ENCODE data around the gene ATAD3B.
"Not testable (repeated sequence)": the region's sequence is repeated elsewhere in the genome, so short reads cannot be mapped to it uniquely, and the experiment has no call there.

Gene ATAD3B

DNA sequence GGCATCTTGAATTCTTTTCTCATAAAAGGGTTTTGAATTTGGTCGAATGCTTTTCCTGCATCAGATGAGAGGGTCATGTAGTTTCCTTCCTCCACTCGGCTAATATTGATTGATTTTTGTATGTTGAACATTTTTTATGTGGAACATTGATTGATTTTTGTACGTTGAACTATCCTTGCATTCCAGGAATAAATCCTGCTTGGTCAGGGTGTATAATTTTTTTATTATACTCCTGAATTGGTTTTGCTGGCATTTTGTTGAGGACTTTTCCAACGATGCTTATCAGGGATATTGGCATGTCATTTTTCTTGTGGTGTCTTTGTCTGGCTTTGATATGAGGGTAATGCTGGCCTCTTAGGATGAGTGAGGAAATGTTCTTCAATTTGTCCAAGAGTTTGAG is 60.4 kb downstream of the ATAD3B start:
- ATAC-seq = no peak
- DNase-seq = no peak

DNA sequence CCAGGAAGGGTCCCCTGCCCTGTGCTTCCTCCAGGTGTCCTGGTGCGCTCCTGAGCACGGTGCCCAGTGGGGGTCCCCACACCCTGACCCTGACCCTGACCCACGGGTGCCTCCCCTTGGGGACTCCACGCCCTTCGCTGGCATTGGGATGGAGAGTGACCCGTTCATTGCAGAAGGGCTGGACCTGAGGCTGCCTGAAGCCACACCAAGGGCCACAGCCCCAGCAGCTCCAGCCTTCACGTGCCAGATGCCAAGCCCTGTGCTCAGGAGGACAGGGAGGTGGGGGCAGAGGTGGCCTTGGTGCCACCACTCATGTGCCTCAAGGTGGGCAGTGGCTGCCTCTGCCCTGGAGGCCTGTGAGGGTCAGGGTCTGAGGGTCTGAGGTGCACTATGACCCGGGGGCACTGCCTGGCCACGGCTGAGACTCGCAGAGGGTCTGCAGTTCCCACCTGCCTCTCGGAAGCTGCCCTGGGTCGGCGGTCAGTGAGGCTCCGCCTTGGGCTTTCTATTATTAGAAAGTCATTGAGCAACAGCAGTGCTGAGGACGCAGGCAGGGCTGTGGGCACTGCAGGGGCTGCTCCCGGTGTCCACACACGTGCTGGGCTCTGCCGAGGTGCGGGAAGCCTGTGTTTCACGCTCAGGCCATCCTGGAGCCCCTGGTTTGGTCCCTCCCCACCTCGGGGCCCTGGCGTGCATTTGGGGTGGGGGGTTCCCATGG is 61.8 kb downstream of the ATAD3B start:
- not testable (repeated sequence) for ATAC-seq, DNase-seq

DNA sequence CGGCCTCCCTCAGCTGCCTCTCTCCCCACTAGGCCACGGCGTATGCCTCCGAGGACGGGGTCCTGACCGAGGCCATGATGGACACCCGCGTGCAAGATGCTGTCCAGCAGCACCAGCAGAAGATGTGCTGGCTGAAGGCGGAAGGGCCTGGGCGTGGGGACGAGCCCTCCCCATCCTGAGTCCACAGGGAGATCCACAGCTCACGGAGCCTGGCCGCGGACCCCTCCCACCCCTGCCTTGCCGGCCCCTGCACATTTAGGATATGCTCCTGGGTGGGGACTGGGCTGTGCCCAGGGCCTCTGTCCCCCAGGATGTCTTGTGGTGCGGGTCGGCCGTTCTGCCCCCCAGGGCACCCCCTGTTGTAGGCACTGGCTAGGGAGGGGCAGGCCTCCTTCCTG is 62.3 kb downstream of the ATAD3B start:
- DNase-seq, ATAC-seq: not testable (repeated sequence)

DNA sequence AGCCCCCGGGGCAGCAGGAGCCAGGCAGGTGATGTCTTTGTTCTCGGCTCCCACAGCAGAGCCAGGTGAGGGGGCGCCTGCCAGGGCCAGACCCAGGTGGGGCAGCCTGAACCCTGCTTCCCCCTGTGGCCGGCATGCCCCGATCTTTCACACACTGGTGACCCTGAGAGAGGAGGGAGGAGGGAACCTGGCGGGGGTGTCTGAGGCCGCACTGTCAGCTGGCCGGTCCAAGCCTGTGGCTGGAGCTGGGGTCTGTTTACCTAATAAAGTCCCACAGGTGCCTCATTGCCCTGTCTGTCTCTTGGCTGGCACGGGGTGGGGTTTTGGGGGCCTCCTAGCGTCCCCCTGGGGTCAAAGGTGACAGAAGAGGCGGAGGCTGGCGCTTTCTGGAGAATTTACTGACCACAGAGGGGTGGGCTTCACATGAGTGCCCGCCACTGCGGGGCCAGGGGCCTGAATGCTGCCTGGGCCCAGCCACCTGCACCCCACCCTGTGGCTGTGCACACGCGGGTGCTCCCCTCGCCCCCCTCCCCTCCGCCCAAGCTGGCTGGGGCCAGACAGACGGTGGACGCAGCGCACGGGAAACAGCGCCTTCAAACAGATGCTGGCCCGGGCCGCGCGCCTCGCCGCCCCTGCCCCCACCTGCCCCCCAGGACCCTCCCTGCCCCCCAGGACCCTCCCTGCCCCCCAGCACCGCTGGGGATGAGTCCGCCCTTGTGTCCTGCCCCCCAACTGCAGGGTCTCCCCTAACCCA is 63.0 kb downstream of the ATAD3B start:
- ATAC-seq (no peak), DNase-seq (no peak)

DNA sequence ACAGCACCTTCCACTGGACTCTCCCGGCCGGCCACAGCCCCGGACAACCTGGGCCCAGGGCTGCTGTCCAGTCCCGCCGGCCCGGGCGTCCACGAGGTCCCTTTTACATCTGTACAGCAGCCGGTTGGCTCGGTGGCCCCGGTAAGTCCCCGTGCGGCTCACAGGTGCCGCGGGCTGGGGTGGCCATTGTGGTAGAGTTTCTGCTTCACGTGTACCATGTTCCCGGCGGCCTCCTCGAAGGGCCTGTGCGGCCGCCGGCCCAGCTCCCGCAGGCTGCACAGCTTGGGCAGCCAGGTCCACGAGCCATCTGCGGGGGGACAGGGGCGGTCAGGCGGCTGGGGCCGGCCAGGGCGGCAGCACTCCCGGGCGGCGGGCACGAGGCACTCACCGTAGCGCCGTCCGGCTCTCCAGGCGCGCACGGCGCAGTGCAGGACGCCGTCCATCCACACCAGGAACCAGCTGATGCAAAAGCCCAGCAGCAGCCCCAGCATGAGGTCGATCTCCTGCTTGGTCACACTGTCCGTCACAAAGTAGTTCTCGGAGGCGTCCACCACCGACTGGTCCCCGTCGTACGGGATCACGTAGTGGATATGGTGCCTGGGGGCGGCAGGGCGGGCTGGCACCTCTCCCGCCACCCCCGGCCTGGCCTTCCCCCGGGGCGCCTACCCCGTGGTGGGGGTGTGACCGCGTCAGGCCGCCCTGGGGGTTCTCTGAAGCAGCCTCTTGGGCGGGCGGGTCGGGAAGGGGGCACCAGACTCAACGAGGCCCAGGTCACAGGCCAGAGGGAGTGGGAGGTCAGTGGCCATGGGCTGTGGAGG is 63.8 kb downstream of the ATAD3B start:
- ATAC-seq (no peak), DNase-seq (no peak)

DNA sequence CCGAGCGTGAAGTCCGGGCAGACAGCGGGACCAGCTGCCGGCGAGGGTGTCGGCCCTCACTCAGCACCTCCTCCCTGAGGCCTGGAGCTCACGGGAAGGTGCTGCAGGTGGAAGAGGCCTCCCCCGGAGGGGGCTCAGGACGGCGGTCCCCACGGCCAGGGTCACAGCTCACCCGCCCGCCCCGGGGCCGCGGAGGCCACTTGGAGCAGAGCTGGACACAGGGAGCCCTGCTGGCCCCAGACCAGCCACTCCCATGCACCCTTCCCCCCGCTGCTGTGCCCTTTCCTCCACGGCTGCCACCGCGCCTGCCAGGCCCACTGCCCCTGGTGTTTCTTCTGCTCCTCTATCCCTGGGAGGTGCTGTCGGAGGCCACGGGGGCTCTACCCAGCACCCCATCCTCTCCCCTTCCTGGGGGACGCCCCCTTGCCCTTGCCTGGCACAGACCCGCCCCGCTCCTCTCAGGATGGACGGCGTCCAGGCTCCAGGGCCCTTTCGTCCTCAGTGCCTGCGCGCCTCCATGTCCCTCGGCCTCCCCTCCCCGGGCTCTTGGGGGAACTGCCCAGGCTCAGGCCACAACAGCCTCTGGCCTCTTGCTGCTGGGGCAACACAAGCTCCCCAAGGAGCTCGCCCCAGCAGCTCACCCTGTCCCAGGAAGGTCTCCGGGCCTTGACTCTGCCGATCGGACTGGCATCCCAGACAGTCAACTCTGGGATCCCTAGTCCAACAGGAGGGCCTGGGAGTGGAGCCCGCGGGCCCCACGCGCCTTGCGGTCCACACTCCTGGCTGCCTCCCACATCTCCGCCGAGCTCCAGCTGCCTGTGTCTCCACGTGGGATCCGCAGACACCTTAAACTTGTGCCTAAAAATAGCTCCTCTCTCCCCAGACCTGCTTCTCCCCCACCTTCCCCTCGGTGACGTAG is 64.7 kb downstream of the ATAD3B start:
- no peak for ATAC-seq
- no peak for DNase-seq

DNA sequence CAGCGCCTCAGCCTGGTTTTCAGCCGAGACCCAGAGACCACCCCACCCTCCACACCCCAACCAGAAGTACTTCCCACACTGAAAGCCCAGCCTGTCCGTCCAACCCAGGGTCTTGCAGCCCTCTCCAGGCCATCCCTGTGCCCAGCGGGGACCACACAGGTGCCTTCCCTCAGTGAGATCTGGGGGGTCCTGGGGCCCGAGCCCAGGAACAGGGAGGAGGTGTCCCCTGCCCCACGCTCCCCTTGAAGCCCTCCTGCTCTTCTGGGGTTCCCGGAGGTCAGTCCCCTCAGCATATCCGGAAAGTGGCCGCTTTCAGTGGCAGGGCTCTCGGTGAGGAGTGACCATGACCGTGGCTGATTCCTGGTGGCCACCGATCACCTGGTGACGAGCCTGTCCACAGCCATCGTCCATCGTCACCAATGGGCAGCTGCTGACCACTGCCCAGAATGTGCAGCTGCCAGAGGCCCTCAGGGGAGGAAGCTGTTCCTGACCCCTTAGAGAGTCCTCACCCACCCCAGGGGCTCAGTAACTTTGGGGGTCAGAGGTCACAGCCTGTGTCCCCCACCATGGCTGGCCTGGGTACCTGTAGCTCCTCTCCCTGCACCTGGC is 65.5 kb downstream of the ATAD3B start:
- DNase-seq (no peak), ATAC-seq (no peak)

DNA sequence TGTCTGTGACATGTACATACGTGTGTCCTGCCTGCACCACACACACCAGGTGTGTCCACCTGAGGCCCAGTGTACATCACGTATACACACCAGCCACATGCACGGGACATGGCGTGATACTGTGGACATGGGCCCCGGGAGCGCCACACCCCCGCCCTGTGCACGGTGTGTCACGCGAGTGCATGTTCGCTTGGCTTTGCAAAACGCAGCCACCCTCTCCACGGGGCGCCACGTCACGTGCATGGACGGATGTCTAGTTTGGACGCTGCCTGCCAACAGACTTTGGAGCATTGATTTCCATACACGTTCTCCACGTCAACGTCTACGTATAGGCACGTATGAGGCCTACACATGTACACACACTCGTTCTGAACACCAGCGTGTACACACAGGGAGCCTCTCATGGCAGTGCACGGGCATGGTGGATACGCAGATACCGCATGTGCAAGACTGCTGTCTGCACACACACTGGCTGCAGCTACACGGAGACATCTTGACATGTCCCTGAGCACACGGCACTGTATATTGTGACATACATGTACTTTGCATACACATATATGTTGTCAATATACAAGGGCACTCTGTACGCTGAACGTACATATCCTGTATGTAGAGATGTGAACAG is 66.2 kb downstream of the ATAD3B start:
- ATAC-seq (no peak), DNase-seq (no peak)

DNA sequence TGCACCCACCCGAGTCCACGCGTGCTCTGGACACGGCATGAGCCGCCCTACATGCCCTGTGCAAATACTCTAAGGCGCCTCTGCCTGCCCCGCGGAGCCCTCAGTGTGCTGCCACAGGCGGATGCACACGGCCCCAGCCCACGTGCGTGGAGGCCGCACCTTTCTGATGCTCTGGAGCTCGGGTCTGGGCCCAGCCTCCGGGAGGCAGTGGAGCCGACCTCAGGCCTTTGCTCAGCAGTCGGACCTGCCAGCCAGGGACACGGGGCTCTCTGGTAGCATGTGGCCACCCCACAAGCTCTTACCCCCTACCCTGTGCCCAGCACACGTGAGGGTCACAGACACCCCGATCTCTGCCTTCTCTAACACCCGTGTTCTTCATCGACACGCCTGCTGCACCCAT is 66.8 kb downstream of the ATAD3B start:
- ATAC-seq (no peak), DNase-seq (no peak)

DNA sequence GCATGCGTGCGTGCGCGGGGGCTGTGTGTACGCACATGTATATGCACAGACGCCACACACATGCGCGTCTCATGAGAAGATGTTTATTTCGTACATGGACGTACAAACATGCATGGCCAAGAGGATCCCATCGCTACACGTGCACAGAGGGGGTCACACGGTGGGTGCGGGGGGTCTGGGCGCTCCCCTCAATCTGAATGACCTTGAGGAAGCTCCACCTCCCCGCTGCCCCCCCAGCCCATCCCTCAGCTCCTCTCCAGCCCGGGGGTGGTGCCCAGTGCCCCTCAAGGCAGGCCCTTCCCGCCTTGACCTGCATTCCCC is 67.4 kb downstream of the ATAD3B start:
- ATAC-seq (no peak), DNase-seq (no peak)

DNA sequence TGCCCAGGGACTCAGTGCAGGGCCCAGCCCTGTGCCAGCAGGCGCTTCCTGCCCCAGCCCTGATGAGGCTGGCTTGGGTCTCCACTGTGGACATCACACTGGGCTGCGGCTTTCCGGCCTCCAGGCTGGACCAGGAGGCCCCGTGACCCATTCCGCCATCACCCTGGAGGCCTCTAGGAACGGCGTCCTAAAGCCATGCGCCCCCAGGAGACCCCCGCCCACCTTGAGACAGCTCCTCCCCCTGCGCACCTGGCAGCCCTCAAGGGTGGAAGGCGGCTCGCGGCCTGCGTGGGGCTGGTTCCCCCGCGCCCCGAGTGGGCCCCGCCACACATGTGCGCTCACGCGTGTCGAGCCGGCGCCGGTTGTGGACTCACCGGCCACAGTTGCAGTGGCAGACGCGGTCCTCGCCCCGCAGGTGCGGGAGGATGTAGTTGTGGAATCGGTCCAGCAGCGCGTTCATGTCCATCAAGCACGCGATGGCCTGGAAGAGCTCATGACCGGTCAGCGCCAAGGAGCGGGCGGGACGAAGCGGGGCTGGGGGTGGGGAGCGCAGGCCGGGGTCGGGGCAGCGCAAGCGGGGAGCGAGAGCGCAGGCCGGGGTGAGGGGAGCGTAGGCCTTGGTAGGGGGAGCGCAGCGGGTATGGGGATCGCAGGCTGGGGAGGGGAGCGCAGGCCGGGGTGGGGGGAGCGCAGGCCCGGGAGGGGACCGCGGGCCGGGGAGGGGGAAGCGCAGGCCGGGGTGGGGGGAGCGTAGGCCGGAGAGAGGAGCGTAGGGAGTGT is 67.9 kb downstream of the ATAD3B start:
- ATAC-seq (no peak), DNase-seq (no peak)

DNA sequence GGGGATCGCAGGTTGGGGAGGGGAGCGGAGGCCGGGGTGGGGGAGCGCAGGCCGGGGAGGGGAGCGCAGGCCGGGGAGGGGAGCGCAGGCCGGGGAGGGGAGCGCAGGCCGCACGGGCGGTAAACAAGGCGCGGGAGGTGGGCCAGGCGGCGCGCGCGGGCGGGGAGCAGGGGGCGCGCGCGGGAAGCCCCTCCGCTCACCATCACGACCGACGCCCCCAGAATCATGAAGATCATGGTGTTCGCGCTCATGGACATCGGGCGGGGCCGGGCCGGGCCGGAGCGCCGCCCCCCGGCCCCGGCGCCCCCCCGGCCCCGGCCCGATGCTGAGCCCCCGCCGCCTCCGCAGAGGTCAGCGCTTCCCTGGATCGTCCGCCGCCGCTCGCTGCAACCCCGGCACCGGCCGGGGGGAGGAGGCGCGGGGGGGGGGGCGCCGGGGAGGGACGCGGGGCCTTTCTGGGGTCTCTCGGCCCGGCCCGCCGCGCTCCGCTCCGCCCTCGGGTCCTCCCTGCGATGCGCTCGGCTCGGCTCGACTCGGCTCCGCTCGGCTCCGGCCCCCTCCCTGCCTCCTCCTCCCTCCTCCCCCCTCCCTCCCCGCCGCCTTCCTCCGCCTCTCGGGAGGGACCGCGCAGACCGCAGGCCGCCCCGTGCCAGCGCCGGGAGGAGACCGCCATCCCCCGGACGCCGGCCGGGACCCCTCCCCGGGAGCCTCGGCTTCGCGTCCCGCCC is 68.7 kb downstream of the ATAD3B start, which contains the start of gene TMEM240:
TSS of gene TMEM240 (minus strand) at position 535 of the 728 bp plus-strand sequence. CDS start at position 257, 278 bp downstream.
- DNase-seq = peak; percentile 65
- ATAC-seq = peak; percentile 31

DNA sequence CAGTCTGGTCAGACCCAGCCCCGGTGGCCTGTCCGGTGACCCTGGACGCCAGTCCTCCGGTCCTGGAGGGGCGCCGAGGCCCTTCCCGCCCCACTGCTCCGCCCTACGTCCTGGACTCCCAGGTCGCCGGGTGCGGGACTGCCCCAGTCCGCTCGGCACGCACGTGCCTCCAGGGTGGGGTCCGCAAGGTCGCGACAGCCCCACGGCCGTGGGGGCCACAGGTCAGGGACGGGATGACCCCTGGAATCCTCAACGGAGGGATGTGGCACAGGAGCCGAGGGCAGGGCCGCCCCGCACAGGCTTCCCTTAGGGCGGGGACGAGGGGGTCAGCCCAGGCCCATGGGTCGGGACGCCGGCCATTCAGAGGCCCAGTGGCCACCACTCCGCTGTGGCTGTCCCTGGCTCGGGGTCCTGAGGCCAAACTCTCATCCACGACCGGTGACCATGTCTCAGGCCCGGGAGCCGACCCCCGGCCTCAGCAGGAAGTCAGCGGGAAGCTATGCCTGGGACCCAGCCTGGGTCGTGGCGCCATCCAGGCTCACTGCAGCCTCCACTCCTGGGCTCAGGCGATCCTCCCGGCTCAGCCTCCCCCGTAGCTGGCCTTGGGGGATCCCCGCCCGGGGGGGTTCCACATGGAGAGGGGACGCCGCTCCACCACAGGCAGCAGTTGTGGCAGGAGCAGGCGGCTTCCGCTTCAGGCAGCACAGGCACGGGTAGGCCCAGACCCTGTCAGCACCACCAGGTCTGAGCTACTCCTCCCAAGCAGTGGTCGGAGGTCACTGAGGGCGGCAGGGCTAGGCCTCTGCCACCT is 69.5 kb downstream of the ATAD3B start:
- DNase-seq (no peak), ATAC-seq (no peak)

DNA sequence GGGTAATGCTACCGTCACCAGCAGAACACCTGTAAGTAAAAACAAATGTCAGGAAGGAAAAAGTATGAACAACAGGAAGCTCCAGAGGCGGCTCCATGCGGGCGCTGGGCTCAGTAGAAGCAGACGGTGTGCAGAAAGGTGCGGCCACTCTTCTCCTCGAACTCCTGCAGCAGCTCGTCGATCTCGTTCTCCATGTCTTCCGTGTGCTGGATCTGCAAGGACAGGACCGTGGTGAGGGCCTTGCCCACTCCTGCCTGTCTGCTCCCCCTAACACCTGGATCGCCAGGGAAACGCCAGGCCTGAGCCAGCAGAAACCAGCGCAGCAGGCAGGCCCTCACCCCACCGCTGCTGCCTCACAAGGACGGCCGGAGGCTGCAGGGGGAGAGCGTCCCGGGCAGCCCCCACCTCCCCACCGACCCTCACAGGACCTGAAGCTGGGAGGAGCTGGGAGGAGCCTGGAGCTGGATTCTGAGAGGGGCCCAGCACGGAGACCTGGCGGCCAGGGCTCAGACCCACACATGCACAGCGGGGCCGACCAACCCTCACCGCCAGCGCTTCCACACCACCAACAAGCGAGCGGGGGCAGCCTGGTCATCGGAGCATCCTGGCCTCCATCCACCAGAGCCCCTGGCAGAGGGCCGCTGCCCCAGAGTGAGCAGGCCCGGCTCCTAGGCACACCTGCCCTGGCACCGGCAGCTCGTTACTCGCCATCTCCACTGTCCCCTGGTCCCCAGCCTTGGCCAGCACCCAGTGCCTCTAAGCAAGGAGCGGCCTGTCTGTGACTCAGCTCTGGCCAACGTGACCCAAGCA is 70.6 kb downstream of the ATAD3B start:
- ATAC-seq (no peak), DNase-seq (no peak)

DNA sequence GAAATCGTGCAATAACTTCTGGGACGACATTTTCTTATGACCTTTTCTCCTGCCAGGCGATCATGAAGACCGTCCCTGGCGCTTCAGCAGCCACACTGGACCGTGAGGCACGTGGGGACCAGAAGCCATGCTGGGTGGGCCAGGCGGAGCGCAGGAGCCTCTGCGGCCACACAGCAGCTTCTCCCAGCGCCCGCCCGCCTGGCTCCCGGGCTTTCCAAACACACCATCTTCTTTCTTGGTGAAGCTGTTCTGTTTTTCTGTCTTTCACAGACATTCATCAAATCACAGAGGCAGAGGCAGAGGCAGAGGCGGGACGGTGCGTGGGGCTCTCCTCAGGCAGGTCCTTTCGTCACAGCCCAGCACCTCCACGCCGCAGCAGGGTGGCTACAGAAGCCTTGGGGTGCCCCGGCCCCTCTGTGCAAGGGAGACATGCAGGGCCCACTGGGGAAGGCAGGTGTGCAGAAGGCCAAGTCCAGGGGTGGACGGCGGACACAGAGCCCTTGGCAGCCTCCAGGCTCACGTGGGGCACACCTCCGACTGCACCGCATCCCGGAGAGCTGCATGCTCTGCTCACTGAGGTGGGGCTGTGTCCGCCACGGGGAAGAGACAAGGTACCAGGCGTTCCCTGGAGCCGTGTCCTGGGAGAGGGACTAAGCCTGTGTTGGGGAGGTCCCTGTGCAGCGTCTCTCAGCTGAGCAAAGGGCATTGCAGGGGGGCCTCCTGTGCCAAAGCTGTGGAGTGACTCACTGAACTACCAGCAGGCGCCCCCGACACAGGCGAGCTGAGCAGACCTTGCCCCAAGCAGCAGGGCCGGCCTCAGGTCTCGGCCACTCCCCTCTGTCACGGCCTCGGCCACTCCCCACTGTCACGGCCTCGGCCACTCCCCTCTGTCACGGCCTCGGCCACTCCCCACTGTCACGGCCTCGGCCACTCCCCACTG is 71.5 kb downstream of the ATAD3B start:
- no peak for ATAC-seq
- DNase-seq = no peak

DNA sequence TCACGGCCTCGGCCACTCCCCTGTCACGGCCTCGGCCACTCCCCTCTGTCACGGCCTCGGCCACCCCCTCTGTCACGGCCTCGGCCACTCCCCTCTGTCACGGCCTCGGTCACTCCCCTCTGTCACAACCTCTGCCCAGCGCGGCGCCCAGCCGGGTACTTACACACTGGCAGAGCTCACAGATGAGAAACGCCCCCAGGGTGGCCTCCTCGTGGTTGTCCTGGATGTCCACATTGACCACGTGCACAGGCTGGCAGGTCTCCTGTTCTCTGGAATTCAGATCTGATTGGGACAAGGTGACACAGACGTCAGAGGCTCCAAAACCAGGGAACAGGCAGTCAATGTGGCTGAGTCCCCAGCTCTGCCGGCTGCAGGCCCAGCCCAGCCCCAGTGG is 72.1 kb downstream of the ATAD3B start:
- ATAC-seq (no peak), DNase-seq (no peak)

DNA sequence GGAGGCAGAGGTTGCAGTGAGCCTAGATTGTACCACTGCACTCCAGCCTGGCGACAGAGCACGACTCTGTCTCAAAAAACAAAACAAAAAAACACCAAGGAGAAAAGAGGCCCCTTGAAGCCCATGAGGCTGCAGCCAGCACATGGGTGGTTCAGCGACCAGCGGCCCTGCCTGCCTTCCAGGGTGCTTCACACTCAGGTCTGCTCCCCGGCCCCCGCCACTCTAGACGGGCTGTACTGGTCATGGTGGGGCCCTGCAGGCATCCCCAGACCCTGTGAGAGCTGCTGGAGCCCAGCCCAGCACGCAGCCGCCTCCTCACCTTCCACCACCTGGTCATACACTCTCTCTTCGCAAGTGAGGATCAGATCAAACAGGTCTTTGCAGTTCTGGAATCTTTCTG is 73.0 kb downstream of the ATAD3B start:
- DNase-seq (no peak), ATAC-seq (no peak)

All from stimulated activated naive CD8-positive, alpha-beta T cell treated with anti-CD3 and anti-CD28 coated beads, Interleukin-15, Interleukin-2, amounts not matched to agents 100 U/mL and 50 U/mL, for 24 hours (primary cell).